HepG2 (cell line): ENCODE results near the gene LMNA. TPM values are rescaled to one million over a fixed set of nuclear protein-coding genes. Genes with fewer than 3 reads are reported as not detected.
A peak's percentile ranks its signal among the peaks of the same experiment; 100 is the strongest.

Experiments used
- ARHGAP35 ChIP-seq: sonication (generic); formaldehyde crosslinking; IDR thresholded peaks from 2 replicates; pipeline ENCODE4 v1.9.0; 2022; ENCODE audit warnings: mild to moderate bottlenecking, inconsistent platforms, moderate library complexity, missing genetic modification reagents, borderline replicate concordance
- CREM ChIP-seq, 2 experiments: sonication (generic) in 1 of 2; formaldehyde crosslinking in 1 of 2; IDR thresholded peaks; 2 replicates each; pipeline versions ENCODE4 v1.4.0 to v1.6.1; 2016 to 2020; ENCODE audit warnings: antibody characterized with exemption in 1 of 2, mild to moderate bottlenecking in 1 of 2, missing genetic modification reagents in 1 of 2
- DR1 ChIP-seq: sonication (generic); formaldehyde crosslinking; IDR thresholded peaks from 2 replicates; pipeline ENCODE4 v1.8.0; 2021; ENCODE audit warnings: mild to moderate bottlenecking, missing genetic modification reagents, inconsistent platforms
- ERF ChIP-seq: IDR thresholded peaks from 2 replicates; pipeline ENCODE4 v1.6.1; 2018; ENCODE audit warnings: missing biosample characterization, missing genetic modification reagents
- GTF3A ChIP-seq: sonication (generic); formaldehyde crosslinking; conservative IDR thresholded peaks from 2 replicates; pipeline ENCODE4 v1.4.0; 2020; ENCODE audit warnings: mild to moderate bottlenecking, missing genetic modification reagents
- IRX3 ChIP-seq: sonication (generic); formaldehyde crosslinking; IDR thresholded peaks from 2 replicates; pipeline ENCODE4 v1.8.1; 2023; ENCODE audit warnings: mild to moderate bottlenecking, low read depth, missing genetic modification reagents, borderline replicate concordance
- MTF2 ChIP-seq: sonication (generic); formaldehyde crosslinking; IDR thresholded peaks from 2 replicates; pipeline ENCODE4 v1.5.0; 2020; ENCODE audit warnings: missing genetic modification reagents, borderline replicate concordance
- NR1H2 ChIP-seq: sonication (generic); formaldehyde crosslinking; IDR thresholded peaks from 2 replicates; pipeline ENCODE4 v1.8.1; 2022; ENCODE audit warnings: low read depth, missing genetic modification reagents, borderline replicate concordance
- RFX3 ChIP-seq: IDR thresholded peaks from 2 replicates; pipeline ENCODE4 v1.6.1; 2016; ENCODE audit warnings: missing biosample characterization, missing genetic modification reagents
- U2AF2 ChIP-seq: fragments of 200-400 bp; formaldehyde crosslinking; IDR thresholded peaks from 2 replicates; pipeline ENCODE4 v1.6.1; 2017; ENCODE audit warnings: low read depth, mild to moderate bottlenecking, low read length
- ZNF180 ChIP-seq: sonication (generic); formaldehyde crosslinking; IDR thresholded peaks from 2 replicates; pipeline ENCODE4 v1.4.0; 2020; ENCODE audit warnings: low read depth, missing genetic modification reagents, borderline replicate concordance
- ZNF382 ChIP-seq: sonication (generic); formaldehyde crosslinking; IDR thresholded peaks from 2 replicates; pipeline ENCODE4 v1.5.0; 2020; ENCODE audit warnings: missing genetic modification reagents, mild to moderate bottlenecking, borderline replicate concordance
- ZNF7 ChIP-seq: IDR thresholded peaks from 2 replicates; pipeline ENCODE4 v1.6.1; 2016; ENCODE audit warnings: missing biosample characterization, missing genetic modification reagents
- ZNF749 ChIP-seq: sonication (generic); formaldehyde crosslinking; IDR thresholded peaks from 2 replicates; pipeline ENCODE4 v1.8.0; 2022; ENCODE audit warnings: mild to moderate bottlenecking, missing genetic modification reagents, moderate library complexity, borderline replicate concordance
- polyA plus RNA-seq, 8 experiments: library from polyadenylated mRNA; depleted of rRNA in 3 of 8; stranded (reverse) in 7 of 8; unstranded in 1 of 8; fragments of >200 nt; fragmentation: Illumina TruSeq in 4 of 8; extraction: Trizol in 4 of 8; gene quantifications; 2 replicates each; pipeline versions ENCODE4 v1.2.1 to v1.2.3, GENCODE V29; 2011 to 2016; ENCODE audit warnings: low read depth in 4 of 8, missing spikeins in 1 of 8, mixed read lengths in 1 of 8; ENCODE audit not compliant: insufficient read depth in 1 of 8
- total RNA-seq, 5 experiments: library from RNA; depleted of rRNA; stranded (reverse); fragments of >200 nt; fragmentation: Illumina TruSeq; extraction: Trizol; gene quantifications; 2 replicates each; pipeline ENCODE4 v1.2.3, GENCODE V29; 2016; ENCODE audit warnings: low read depth in 1 of 5
- TF ChIP-seq, protein P1 (sequence below): sonication (generic); formaldehyde crosslinking; IDR thresholded peaks from 2 replicates; pipeline ENCODE4 v1.4.0; 2020; ENCODE audit warnings: mild to moderate bottlenecking, low read depth, missing genetic modification reagents
- TF ChIP-seq, protein P2 (sequence below): sonication (generic); formaldehyde crosslinking; conservative IDR thresholded peaks from 2 replicates; pipeline ENCODE4 v1.4.0; 2020; ENCODE audit warnings: missing genetic modification reagents
- TF ChIP-seq, protein P3 (sequence below): sonication (generic); formaldehyde crosslinking; IDR thresholded peaks from 2 replicates; pipeline ENCODE4 v1.4.0; 2020; ENCODE audit warnings: mild to moderate bottlenecking, missing genetic modification reagents, borderline replicate concordance
- TF ChIP-seq, protein P4 (sequence below): sonication (generic); formaldehyde crosslinking; IDR thresholded peaks from 2 replicates; pipeline ENCODE4 v1.4.0; 2020; ENCODE audit warnings: missing genetic modification reagents, borderline replicate concordance

Gene LMNA
- total and polyA plus RNA-seq, 2 of the 13 experiments (the other 11 are each of a cell fraction or from before 2014, with no cell fraction given), result 107 to 225 TPM

DNA sequence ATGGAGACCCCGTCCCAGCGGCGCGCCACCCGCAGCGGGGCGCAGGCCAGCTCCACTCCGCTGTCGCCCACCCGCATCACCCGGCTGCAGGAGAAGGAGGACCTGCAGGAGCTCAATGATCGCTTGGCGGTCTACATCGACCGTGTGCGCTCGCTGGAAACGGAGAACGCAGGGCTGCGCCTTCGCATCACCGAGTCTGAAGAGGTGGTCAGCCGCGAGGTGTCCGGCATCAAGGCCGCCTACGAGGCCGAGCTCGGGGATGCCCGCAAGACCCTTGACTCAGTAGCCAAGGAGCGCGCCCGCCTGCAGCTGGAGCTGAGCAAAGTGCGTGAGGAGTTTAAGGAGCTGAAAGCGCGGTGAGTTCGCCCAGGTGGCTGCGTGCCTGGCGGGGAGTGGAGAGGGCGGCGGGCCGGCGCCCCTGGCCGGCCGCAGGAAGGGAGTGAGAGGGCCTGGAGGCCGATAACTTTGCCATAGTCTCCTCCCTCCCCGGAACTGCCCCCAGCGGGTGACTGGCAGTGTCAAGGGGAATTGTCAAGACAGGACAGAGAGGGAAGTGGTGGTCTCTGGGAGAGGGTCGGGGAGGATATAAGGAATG, 505 bp downstream of the LMNA start (continued):
- TF ChIP-seq ARHGAP35 (CRISPR knock-in tag) (peak; percentile 43; the same call in 1 of the 2 replicates), MTF2 (peak; percentile 49; the same call in 1 of the 2 replicates), ERF (no peak), NR1H2 (no peak), CREM (IDR thresholded peaks at IDR 0.05) (no peak), CREM (CRISPR knock-in tag; IDR thresholded peaks at IDR 0.05) (no peak), U2AF2 (no peak), RFX3 (CRISPR knock-in tag) (no peak), ZNF382 (CRISPR knock-in tag) (no peak), ZNF7 (no peak), ZNF749 (CRISPR knock-in tag) (no peak), DR1 (no peak), IRX3 (CRISPR knock-in tag) (no peak), GTF3A (no peak), ZNF180 (CRISPR knock-in tag) (no peak)
- TF ChIP-seq, protein P1, sequence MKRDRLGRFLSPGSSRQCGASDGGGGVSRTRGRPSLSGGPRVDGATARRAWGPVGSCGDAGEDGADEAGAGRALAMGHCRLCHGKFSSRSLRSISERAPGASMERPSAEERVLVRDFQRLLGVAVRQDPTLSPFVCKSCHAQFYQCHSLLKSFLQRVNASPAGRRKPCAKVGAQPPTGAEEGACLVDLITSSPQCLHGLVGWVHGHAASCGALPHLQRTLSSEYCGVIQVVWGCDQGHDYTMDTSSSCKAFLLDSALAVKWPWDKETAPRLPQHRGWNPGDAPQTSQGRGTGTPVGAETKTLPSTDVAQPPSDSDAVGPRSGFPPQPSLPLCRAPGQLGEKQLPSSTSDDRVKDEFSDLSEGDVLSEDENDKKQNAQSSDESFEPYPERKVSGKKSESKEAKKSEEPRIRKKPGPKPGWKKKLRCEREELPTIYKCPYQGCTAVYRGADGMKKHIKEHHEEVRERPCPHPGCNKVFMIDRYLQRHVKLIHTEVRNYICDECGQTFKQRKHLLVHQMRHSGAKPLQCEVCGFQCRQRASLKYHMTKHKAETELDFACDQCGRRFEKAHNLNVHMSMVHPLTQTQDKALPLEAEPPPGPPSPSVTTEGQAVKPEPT, result no peak
- TF ChIP-seq, protein P2, sequence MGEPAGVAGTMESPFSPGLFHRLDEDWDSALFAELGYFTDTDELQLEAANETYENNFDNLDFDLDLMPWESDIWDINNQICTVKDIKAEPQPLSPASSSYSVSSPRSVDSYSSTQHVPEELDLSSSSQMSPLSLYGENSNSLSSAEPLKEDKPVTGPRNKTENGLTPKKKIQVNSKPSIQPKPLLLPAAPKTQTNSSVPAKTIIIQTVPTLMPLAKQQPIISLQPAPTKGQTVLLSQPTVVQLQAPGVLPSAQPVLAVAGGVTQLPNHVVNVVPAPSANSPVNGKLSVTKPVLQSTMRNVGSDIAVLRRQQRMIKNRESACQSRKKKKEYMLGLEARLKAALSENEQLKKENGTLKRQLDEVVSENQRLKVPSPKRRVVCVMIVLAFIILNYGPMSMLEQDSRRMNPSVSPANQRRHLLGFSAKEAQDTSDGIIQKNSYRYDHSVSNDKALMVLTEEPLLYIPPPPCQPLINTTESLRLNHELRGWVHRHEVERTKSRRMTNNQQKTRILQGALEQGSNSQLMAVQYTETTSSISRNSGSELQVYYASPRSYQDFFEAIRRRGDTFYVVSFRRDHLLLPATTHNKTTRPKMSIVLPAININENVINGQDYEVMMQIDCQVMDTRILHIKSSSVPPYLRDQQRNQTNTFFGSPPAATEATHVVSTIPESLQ, result no peak
- TF ChIP-seq, protein P3, sequence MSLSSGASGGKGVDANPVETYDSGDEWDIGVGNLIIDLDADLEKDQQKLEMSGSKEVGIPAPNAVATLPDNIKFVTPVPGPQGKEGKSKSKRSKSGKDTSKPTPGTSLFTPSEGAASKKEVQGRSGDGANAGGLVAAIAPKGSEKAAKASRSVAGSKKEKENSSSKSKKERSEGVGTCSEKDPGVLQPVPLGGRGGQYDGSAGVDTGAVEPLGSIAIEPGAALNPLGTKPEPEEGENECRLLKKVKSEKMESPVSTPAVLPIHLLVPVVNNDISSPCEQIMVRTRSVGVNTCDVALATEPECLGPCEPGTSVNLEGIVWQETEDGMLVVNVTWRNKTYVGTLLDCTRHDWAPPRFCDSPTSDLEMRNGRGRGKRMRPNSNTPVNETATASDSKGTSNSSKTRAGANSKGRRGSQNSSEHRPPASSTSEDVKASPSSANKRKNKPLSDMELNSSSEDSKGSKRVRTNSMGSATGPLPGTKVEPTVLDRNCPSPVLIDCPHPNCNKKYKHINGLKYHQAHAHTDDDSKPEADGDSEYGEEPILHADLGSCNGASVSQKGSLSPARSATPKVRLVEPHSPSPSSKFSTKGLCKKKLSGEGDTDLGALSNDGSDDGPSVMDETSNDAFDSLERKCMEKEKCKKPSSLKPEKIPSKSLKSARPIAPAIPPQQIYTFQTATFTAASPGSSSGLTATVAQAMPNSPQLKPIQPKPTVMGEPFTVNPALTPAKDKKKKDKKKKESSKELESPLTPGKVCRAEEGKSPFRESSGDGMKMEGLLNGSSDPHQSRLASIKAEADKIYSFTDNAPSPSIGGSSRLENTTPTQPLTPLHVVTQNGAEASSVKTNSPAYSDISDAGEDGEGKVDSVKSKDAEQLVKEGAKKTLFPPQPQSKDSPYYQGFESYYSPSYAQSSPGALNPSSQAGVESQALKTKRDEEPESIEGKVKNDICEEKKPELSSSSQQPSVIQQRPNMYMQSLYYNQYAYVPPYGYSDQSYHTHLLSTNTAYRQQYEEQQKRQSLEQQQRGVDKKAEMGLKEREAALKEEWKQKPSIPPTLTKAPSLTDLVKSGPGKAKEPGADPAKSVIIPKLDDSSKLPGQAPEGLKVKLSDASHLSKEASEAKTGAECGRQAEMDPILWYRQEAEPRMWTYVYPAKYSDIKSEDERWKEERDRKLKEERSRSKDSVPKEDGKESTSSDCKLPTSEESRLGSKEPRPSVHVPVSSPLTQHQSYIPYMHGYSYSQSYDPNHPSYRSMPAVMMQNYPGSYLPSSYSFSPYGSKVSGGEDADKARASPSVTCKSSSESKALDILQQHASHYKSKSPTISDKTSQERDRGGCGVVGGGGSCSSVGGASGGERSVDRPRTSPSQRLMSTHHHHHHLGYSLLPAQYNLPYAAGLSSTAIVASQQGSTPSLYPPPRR (CRISPR knock-in tag), result no peak
- TF ChIP-seq, protein P4, sequence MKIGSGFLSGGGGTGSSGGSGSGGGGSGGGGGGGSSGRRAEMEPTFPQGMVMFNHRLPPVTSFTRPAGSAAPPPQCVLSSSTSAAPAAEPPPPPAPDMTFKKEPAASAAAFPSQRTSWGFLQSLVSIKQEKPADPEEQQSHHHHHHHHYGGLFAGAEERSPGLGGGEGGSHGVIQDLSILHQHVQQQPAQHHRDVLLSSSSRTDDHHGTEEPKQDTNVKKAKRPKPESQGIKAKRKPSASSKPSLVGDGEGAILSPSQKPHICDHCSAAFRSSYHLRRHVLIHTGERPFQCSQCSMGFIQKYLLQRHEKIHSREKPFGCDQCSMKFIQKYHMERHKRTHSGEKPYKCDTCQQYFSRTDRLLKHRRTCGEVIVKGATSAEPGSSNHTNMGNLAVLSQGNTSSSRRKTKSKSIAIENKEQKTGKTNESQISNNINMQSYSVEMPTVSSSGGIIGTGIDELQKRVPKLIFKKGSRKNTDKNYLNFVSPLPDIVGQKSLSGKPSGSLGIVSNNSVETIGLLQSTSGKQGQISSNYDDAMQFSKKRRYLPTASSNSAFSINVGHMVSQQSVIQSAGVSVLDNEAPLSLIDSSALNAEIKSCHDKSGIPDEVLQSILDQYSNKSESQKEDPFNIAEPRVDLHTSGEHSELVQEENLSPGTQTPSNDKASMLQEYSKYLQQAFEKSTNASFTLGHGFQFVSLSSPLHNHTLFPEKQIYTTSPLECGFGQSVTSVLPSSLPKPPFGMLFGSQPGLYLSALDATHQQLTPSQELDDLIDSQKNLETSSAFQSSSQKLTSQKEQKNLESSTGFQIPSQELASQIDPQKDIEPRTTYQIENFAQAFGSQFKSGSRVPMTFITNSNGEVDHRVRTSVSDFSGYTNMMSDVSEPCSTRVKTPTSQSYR (CRISPR knock-in tag), result no peak
